H1 (cell line): Measurements from ENCODE around the gene CHST11. TPM values are rescaled to one million over a fixed set of nuclear protein-coding genes. Genes with fewer than 3 reads are reported as not detected.

Experiments
- CTCF ChIA-PET: fragments of 300-600 bp; sonication (Branson Sonifier 250); formaldehyde crosslinking; loops from one replicate; lab custom pipeline; 2021; ENCODE audit not compliant: partially characterized antibody; lab: Charles Lee
- POLR2A ChIA-PET: fragments of 300-600 bp; sonication (Branson Sonifier 250); formaldehyde crosslinking; loops from one replicate; lab custom pipeline; 2021; ENCODE audit warnings: inconsistent platforms; ENCODE audit not compliant: partially characterized antibody; lab: Charles Lee
- DNase-seq, 2 experiments: peaks; one replicate each; pipeline versions ENCODE4 v3.0.0 to v3.0.0-alpha.2; 2010 to 2022; ENCODE audit warnings: low spot score in 2 of 2, low read depth in 1 of 2, mixed read lengths in 1 of 2
- FAIRE-seq: peaks from 2 replicates; lab custom pipeline; 2011; peaks lifted over from hg19 to GRCh38; lab: Jason Lieb, UNC
- H2AFZ ChIP-seq: 2 replicates; pipeline ENCODE4 v1.8.1; 2012; ENCODE audit warnings: low read length, inconsistent platforms
- H2AK5ac ChIP-seq: 2 replicates; pipeline ENCODE4 v1.6.1; 2013; ENCODE audit warnings: low read depth, low read length
- H2BK120ac ChIP-seq: replicated peaks from 2 replicates; pipeline ENCODE3; 2013; ENCODE audit warnings: low read depth, low read length, inconsistent platforms
- H2BK12ac ChIP-seq: 2 replicates; pipeline ENCODE4 v1.6.1; 2013; ENCODE audit warnings: low read depth, low read length
- H2BK15ac ChIP-seq: 2 replicates; pipeline ENCODE4 v1.6.1; 2013; ENCODE audit warnings: low read length
- H2BK20ac ChIP-seq: 2 replicates; pipeline ENCODE4 v1.6.1; 2013; ENCODE audit warnings: low read length
- H2BK5ac ChIP-seq: 2 replicates; pipeline ENCODE4 v1.6.1; 2013; ENCODE audit warnings: low read depth, low read length
- H3K14ac ChIP-seq: 2 replicates; pipeline ENCODE4 v1.6.1; 2013; ENCODE audit warnings: inconsistent platforms; ENCODE audit not compliant: insufficient read length
- H3K18ac ChIP-seq: 2 replicates; pipeline ENCODE4 v1.6.1; 2013; ENCODE audit warnings: low read length; ENCODE audit errors: extremely low read depth
- H3K23ac ChIP-seq: 2 replicates; pipeline ENCODE4 v1.6.1; 2013; ENCODE audit warnings: inconsistent platforms; ENCODE audit not compliant: insufficient read length
- H3K23me2 ChIP-seq: 2 replicates; pipeline ENCODE4 v1.6.1; 2013; ENCODE audit warnings: low read depth, low read length
- H3K27ac ChIP-seq: 2 replicates; pipeline ENCODE4 v1.6.1; 2011; ENCODE audit warnings: low read depth, low read length, inconsistent platforms
- H3K27me3 ChIP-seq, 4 experiments: replicated peaks in 1 of 4; 1 replicate in 1 of 4; 2 replicates in 3 of 4; pipeline versions ENCODE4 v1.6.1 to v1.8.1; 2011 to 2013; ENCODE audit warnings: low read length in 3 of 4, mild to moderate bottlenecking in 3 of 4, inconsistent platforms in 2 of 4, mixed read lengths in 2 of 4, moderate library complexity in 1 of 4; ENCODE audit not compliant: control insufficient read depth in 3 of 4, insufficient read depth in 3 of 4; ENCODE audit errors: extremely low read depth in 1 of 4
- H3K36me3 ChIP-seq, 4 experiments: 2 replicates each; pipeline versions ENCODE4 v1.6.1 to v1.8.1; 2011 to 2013; ENCODE audit warnings: mild to moderate bottlenecking in 4 of 4, low read length in 3 of 4, moderate library complexity in 2 of 4, control low read depth in 1 of 4, inconsistent platforms in 1 of 4; ENCODE audit not compliant: insufficient read depth in 4 of 4, control insufficient read depth in 2 of 4
- H3K4ac ChIP-seq: replicated peaks from 2 replicates; pipeline ENCODE3; 2013; ENCODE audit warnings: low read length, low read depth, mixed read lengths, inconsistent platforms; ENCODE audit not compliant: insufficient read length
- H3K4me1 ChIP-seq, 4 experiments: replicated peaks in 1 of 4; 1 replicate in 1 of 4; 2 replicates in 3 of 4; pipeline versions ENCODE4 v1.6.1 to v1.8.1; 2011 to 2013; ENCODE audit warnings: low read length in 3 of 4, inconsistent platforms in 2 of 4, mixed read lengths in 1 of 4; ENCODE audit not compliant: insufficient read depth in 4 of 4, control insufficient read depth in 3 of 4
- H3K4me2 ChIP-seq, 2 experiments: 2 replicates each; pipeline versions ENCODE4 v1.6.1 to v1.8.1; 2011 to 2013; ENCODE audit warnings: low read depth in 2 of 2, low read length in 2 of 2, control low read depth in 1 of 2, inconsistent platforms in 1 of 2, mild to moderate bottlenecking in 1 of 2; ENCODE audit not compliant: insufficient read depth in 1 of 2
- H3K4me3 ChIP-seq, 4 experiments: fragments of 200-600, 300-600 bp in 1 of 4; sonication (generic), shearing (Covaris generic), sonication (Bioruptor Twin) in 1 of 4; 2 replicates each; pipeline versions ENCODE4 v1.5.1 to v1.8.1; 2011 to 2016; ENCODE audit warnings: low read length in 4 of 4, low read depth in 3 of 4, control low read depth in 2 of 4, inconsistent platforms in 2 of 4, mild to moderate bottlenecking in 2 of 4, mixed read lengths in 1 of 4, moderate library complexity in 1 of 4; ENCODE audit not compliant: insufficient read depth in 2 of 4; ENCODE audit errors: extremely low read depth in 1 of 4
- H3K56ac ChIP-seq: replicated peaks from 2 replicates; pipeline ENCODE3; 2013; ENCODE audit warnings: low read depth, mild to moderate bottlenecking, mixed read lengths, low read length, inconsistent platforms; ENCODE audit not compliant: insufficient read length
- H3K79me1 ChIP-seq: 2 replicates; pipeline ENCODE4 v1.6.1; 2013; ENCODE audit warnings: low read depth, low read length, control low read depth
- H3K79me2 ChIP-seq, 2 experiments: 2 replicates each; pipeline versions ENCODE4 v1.6.1 to v1.8.1; 2012 to 2013; ENCODE audit warnings: low read length in 2 of 2, mild to moderate bottlenecking in 2 of 2, inconsistent platforms in 1 of 2; ENCODE audit not compliant: insufficient read depth in 2 of 2, control insufficient read depth in 1 of 2
- H3K9ac ChIP-seq, 4 experiments: replicated peaks in 1 of 4; 1 replicate in 1 of 4; 2 replicates in 3 of 4; pipeline versions ENCODE4 v1.6.1 to v1.8.1; 2011 to 2013; ENCODE audit warnings: low read depth in 3 of 4, low read length in 3 of 4, control low read depth in 2 of 4, mild to moderate bottlenecking in 2 of 4, moderate library complexity in 2 of 4, inconsistent platforms in 1 of 4; ENCODE audit errors: extremely low read depth in 1 of 4
- H3K9me3 ChIP-seq, 2 experiments: 2 replicates each; pipeline versions ENCODE4 v1.6.1 to v1.8.1; 2012 to 2013; ENCODE audit warnings: mild to moderate bottlenecking in 2 of 2, moderate library complexity in 2 of 2, control low read depth in 1 of 2, inconsistent platforms in 1 of 2, low read depth in 1 of 2, low read length in 1 of 2, mixed read lengths in 1 of 2; ENCODE audit not compliant: insufficient read depth in 2 of 2
- H4K20me1 ChIP-seq, 2 experiments: replicated peaks in 1 of 2; 2 replicates each; pipeline versions ENCODE3 to v1.8.1; 2011 to 2013; ENCODE audit warnings: inconsistent platforms in 2 of 2, low read length in 2 of 2, mild to moderate bottlenecking in 1 of 2; ENCODE audit not compliant: insufficient read depth in 2 of 2, control insufficient read depth in 1 of 2
- H4K5ac ChIP-seq: 2 replicates; pipeline ENCODE4 v1.6.1; 2013; ENCODE audit warnings: low read length, low read depth, mixed read lengths, inconsistent platforms; ENCODE audit not compliant: insufficient read length
- H4K8ac ChIP-seq: 2 replicates; pipeline ENCODE4 v1.8.0; 2013; ENCODE audit warnings: mild to moderate bottlenecking, moderate library complexity, low read length, inconsistent platforms; ENCODE audit not compliant: insufficient read depth; ENCODE audit errors: extremely low read depth
- H4K91ac ChIP-seq: replicated peaks from 2 replicates; pipeline ENCODE3; 2013; ENCODE audit warnings: low read length, mixed read lengths, inconsistent platforms; ENCODE audit not compliant: insufficient read length
- BRCA1 ChIP-seq: IDR thresholded peaks from 2 replicates; pipeline ENCODE4 v1.6.1; 2012; ENCODE audit warnings: low read depth, low read length, improper control_type of control experiment
- EGR1 ChIP-seq: IDR thresholded peaks from 2 replicates; pipeline ENCODE4 v1.6.1; 2011; ENCODE audit warnings: low read depth, low read length, borderline replicate concordance
- FOSL1 ChIP-seq: IDR thresholded peaks from 2 replicates; pipeline ENCODE4 v1.6.1; 2011; ENCODE audit warnings: mild to moderate bottlenecking, low read depth, low read length, moderate library complexity; ENCODE audit not compliant: insufficient read depth
- GTF2F1 ChIP-seq: IDR thresholded peaks from 2 replicates; pipeline ENCODE4 v1.6.1; 2012; ENCODE audit warnings: low read depth, low read length, improper control_type of control experiment, borderline replicate concordance
- HDAC6 ChIP-seq: IDR thresholded peaks from one replicate; pipeline ENCODE4 v1.7.1; 2012; ENCODE audit warnings: low read depth, mild to moderate bottlenecking, inconsistent platforms, low read length, moderate library complexity
- KDM1A ChIP-seq: fragments of 200-600, 300-600 bp; sonication (generic); IDR thresholded peaks from 2 replicates; pipeline ENCODE4 v1.7.1; 2016; ENCODE audit warnings: mild to moderate bottlenecking, low read length, borderline replicate concordance
- SAP30 ChIP-seq: fragments of 300-600 bp; sonication (generic); IDR thresholded peaks from 2 replicates; pipeline ENCODE4 v1.7.1; 2012; ENCODE audit warnings: low read length, moderate library complexity, mild to moderate bottlenecking, inconsistent platforms; ENCODE audit not compliant: insufficient read depth, insufficient replicate concordance
- SUZ12 ChIP-seq: fragments of 200-600 bp; sonication (generic); IDR thresholded peaks from 2 replicates; pipeline ENCODE4 v1.6.1; 2012; ENCODE audit warnings: mild to moderate bottlenecking, inconsistent platforms, low read length, moderate library complexity, mixed read lengths
- TAF1 ChIP-seq: IDR thresholded peaks from 2 replicates; pipeline ENCODE4 v1.6.1; 2011; ENCODE audit warnings: mild to moderate bottlenecking, low read depth, low read length
- TAF7 ChIP-seq: optimal IDR thresholded peaks from 2 replicates; pipeline ENCODE3; 2011; ENCODE audit warnings: low read depth, mild to moderate bottlenecking, inconsistent platforms, low read length, moderate library complexity, borderline replicate concordance
- TCF12 ChIP-seq: IDR thresholded peaks from 2 replicates; pipeline ENCODE4 v1.6.1; 2011; ENCODE audit warnings: low read depth, mild to moderate bottlenecking, low read length
- WGBS, 2 experiments: shearing (Covaris generic) in 1 of 2; methylation state at CpG; one replicate each; pipeline versions ENCODE4 v1.1.6 to v1.1.7; 2013 to 2015; ENCODE audit warnings: low lambda C conversion rate in 2 of 2, mixed read lengths in 2 of 2, inconsistent platforms in 1 of 2, low coverage in 1 of 2, missing lambda C conversion rate in 1 of 2; ENCODE audit not compliant: insufficient replicate concordance in 2 of 2, insufficient coverage in 1 of 2, insufficient read length in 1 of 2; ENCODE audit errors: extremely low coverage in 1 of 2, missing lambda C conversion rate in 1 of 2; 5-methylcytosine and 5-hydroxymethylcytosine counted together
- polyA plus RNA-seq, 7 experiments: library from polyadenylated mRNA; depleted of rRNA in 3 of 7; stranded (reverse) in 5 of 7; unstranded in 2 of 7; fragments of >200 nt in 5 of 7; fragments of 200-250 nt in 2 of 7; gene quantifications; 1 replicate in 5 of 7; 2 replicates in 1 of 7; 4 replicates in 1 of 7; pipeline versions ENCODE4 v1.2.1 to v1.2.3, GENCODE V29; 2011 to 2013; ENCODE audit warnings: missing spikeins in 2 of 7, mixed read lengths in 2 of 7
- total RNA-seq: library from RNA; stranded (reverse); fragmentation: NEBNext Ultra II Directional; extraction: Animal tissue kit (Norgen Biotek cat#: 25700); gene quantifications from 2 replicates; pipeline ENCODE4 v1.2.1, GENCODE V29; 2021

Gene CHST11
- total and polyA plus RNA-seq, 2 of the 8 experiments (the other 6 are each of a cell fraction or from before 2014, with no cell fraction given): 14.4 to 20.8 TPM

- H2AFZ ChIP-seq: no peak overlapping the region
- H3K9me3 ChIP-seq: no peaks in the 10 kb centered on the region
- no peak overlapping the region for H3K14ac ChIP-seq
- H4K91ac ChIP-seq: no peak overlapping the region
- CTCF ChIA-PET: interaction anchor here (0.6 to 2.0 kb wide), 7 partner anchors 15 to 202 kb away, joined by 3 to 7 read pairs (median 4); no protein-coding TSS in a partner anchor
- H3K79me1 ChIP-seq: no peaks in the 10 kb centered on the region
- 90% methylated on average over 13 of the region's 13 CpGs; no CpG with 5 or more reads in 1 of the 2 experiments for WGBS, 2 experiments
- H3K9ac ChIP-seq: no peak overlapping the region
- H2AK5ac ChIP-seq: no peak overlapping the region
- H2BK20ac ChIP-seq: no peak overlapping the region
- POLR2A ChIA-PET: no interaction called here
- no peaks in the 10 kb centered on the region for H3K79me2 ChIP-seq
- H4K20me1 ChIP-seq: peaks cover 1 to 7% of the 10 kb centered on the region in 2 experiments
- H3K27me3 ChIP-seq: 0 out of 7 replicates have a peak, but pooled peaks cover 0 to 2% (median 0%) of the 10 kb centered on the region in 4 experiments
- H2BK120ac ChIP-seq: no peak overlapping the region
- H4K5ac ChIP-seq: no peak overlapping the region
- H3K4me3 ChIP-seq: no peak overlapping the region
- no peak overlapping the region for H3K18ac ChIP-seq
- H3K56ac ChIP-seq: no peak overlapping the region
- DNase-seq (no peak), FAIRE-seq (no peak)
- no peak overlapping the region for H3K4ac ChIP-seq
- no peak overlapping the region for H4K8ac ChIP-seq
- no peaks in the 10 kb centered on the region for H3K23me2 ChIP-seq
- H2BK15ac ChIP-seq: no peak overlapping the region
- TF ChIP-seq EGR1: no peak
- TF ChIP-seq BRCA1: no peak
- no peak for TF ChIP-seq SUZ12
- no peak for TF ChIP-seq TAF7
- TF ChIP-seq GTF2F1: no peak
- no peak for TF ChIP-seq TCF12
- no peak for TF ChIP-seq TAF1
- no peak for TF ChIP-seq KDM1A
- no peak for TF ChIP-seq SAP30
- TF ChIP-seq FOSL1: no peak
- TF ChIP-seq HDAC6: no peak
- H3K4me2 ChIP-seq: no peak overlapping the region
- no peak overlapping the region for H2BK12ac ChIP-seq
- H3K27ac ChIP-seq: no peak overlapping the region
- H3K36me3 ChIP-seq: no peaks in the 10 kb centered on the region
- peaks cover 0 to 10% (median 3%) of the 10 kb centered on the region in 4 experiments; a peak in 4 of 7 replicates for H3K4me1 ChIP-seq
- H3K23ac ChIP-seq: no peak overlapping the region
- no peak overlapping the region for H2BK5ac ChIP-seq
Measured at GRCh38 chr12:104632724-104633201, 176.0 kb downstream of the CHST11 start.
